Peyer's patch (tissue), 4 donors: ENCODE measurements around the gene NEMP2. TPM values are rescaled to one million over a fixed set of nuclear protein-coding genes. Genes with fewer than 3 reads are reported as not detected.

ENCODE experiments used
- DNase-seq, 3 donors: peaks; one replicate each; pipeline ENCODE4 v3.0.0-alpha.2; 2017 to 2019
- H3K27ac ChIP-seq, 4 donors: fragments of 200-600 bp; sonication (generic); one replicate each; pipeline ENCODE4 v1.5.1; 2016 to 2019
- H3K27me3 ChIP-seq, 2 donors: fragments of 200-600 bp; sonication (generic); one replicate each; pipeline ENCODE4 v1.5.1; 2019
- H3K36me3 ChIP-seq, 3 donors: fragments of 200-600 bp; sonication (generic); one replicate each; pipeline ENCODE4 v1.5.1; 2016 to 2019
- H3K4me1 ChIP-seq, 4 donors: fragments of 200-600 bp; sonication (generic); one replicate each; pipeline ENCODE4 v1.5.1; 2016 to 2019
- H3K4me3 ChIP-seq, 4 donors: fragments of 200-600 bp; sonication (generic); 1 replicate in 3 of 4; 2 replicates in 1 of 4; pipeline ENCODE4 v1.5.1; 2016 to 2019; ENCODE audit warnings: mild to moderate bottlenecking in 1 of 4
- H3K9me3 ChIP-seq, 4 donors: fragments of 200-600 bp; sonication (generic); one replicate each; pipeline ENCODE4 v1.5.1; 2016 to 2019; ENCODE audit warnings: mild to moderate bottlenecking in 1 of 4
- POLR2A ChIP-seq, 2 donors: fragments of 450-650 bp; IDR thresholded peaks; one replicate each; pipeline ENCODE4 v1.5.1; 2017; ENCODE audit warnings: antibody characterized with exemption in 2 of 2, mild to moderate bottlenecking in 2 of 2, moderate library complexity in 2 of 2
- total RNA-seq, 4 donors: library from RNA; depleted of rRNA; stranded (reverse); fragments of >200 nt; gene quantifications; one replicate each; pipeline ENCODE4 v1.1.0, GENCODE V29; 2016
- TF ChIP-seq, protein P1 (sequence below), 6 experiments: fragments of 450-650 bp in 4 of 6; fragments of 200-600 bp in 2 of 6; sonication (generic) in 1 of 6; IDR thresholded peaks; one replicate each; pipeline ENCODE4 v1.5.1; 2017 to 2019; ENCODE audit warnings: antibody characterized with exemption in 6 of 6, mild to moderate bottlenecking in 3 of 6, moderate library complexity in 1 of 6

The NEMP2 gene
- total RNA-seq, 4 donors from 2014 or later: 0.85 to 11.6 (median 1.8) TPM

DNA sequence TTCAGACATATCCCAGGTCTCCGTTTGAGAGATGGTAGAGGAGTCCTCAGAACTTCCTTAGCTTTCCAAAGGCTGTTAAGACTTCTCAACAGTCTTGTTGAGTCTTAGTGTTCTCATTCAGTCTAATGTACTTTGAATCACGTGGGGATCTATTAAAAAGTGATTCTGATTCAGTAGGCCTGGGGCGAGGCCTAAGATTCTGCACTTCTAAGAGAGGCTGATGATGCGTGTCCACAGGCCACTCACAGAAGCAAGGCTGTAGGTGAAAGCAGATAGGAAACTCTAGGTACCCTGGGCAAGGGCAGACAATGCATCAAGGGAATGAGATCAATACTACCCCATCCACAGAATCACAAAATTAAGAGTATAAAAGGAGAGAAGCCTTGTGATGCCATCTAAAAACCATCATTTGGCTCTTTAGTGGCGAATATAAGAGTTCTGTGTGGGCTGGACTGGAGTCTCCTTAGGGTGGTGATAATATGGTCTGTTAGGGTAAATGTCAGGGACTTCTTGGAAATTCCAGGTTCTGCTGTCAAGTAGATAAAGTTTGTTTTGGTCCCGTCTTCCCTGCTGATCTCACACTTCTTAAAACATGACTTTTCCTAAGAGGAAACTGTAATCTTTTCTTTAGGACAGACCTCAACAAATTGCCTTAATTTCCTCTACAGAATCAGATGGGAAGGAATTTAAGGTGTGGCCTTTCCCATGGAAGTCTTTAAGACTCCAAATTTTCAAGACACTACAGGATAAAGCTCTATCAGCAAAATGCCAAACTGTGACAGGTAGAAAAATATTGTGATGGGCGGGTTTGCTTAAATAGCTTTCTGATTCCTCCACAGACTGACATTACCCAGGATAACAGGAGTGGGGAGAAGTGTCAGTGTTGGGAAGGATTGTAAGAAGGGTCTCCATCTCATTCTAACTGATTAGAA is 45.7 kb upstream of the NEMP2 start:
- no peaks in the 10 kb centered on the region for H3K27me3 ChIP-seq
- TF ChIP-seq POLR2A (IDR thresholded peaks at IDR 0.05): no peak
- TF ChIP-seq, protein P1, sequence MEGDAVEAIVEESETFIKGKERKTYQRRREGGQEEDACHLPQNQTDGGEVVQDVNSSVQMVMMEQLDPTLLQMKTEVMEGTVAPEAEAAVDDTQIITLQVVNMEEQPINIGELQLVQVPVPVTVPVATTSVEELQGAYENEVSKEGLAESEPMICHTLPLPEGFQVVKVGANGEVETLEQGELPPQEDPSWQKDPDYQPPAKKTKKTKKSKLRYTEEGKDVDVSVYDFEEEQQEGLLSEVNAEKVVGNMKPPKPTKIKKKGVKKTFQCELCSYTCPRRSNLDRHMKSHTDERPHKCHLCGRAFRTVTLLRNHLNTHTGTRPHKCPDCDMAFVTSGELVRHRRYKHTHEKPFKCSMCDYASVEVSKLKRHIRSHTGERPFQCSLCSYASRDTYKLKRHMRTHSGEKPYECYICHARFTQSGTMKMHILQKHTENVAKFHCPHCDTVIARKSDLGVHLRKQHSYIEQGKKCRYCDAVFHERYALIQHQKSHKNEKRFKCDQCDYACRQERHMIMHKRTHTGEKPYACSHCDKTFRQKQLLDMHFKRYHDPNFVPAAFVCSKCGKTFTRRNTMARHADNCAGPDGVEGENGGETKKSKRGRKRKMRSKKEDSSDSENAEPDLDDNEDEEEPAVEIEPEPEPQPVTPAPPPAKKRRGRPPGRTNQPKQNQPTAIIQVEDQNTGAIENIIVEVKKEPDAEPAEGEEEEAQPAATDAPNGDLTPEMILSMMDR (IDR thresholded peaks at IDR 0.05): no peak
- no peak overlapping the region for H3K4me3 ChIP-seq
- no peak overlapping the region for H3K27ac ChIP-seq
- H3K4me1 ChIP-seq: peaks cover 0 to 19% (median 0%) of the 10 kb centered on the region in 4 donors
- H3K9me3 ChIP-seq: no peaks in the 10 kb centered on the region
- H3K36me3 ChIP-seq: no peaks in the 10 kb centered on the region
- DNase-seq: no peak

DNA sequence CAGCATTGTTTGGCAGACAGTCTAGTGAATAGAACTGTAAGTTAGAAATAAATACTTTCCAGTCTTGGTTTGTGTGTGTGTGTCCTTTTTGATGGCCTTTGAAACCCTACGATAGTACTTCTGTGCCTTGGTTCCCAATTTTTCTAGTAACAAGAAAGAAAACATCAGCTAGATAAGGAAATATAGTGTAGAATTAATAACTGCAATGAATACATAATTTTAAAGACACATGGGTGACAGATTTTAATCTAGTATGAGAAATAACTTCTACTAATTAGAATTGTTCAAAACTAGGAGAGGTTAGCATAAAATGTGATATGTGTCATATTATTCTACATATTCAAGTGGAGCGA is 44.5 kb upstream of the NEMP2 start:
- no peak for DNase-seq
- Histone ChIP-seq H3K36me3 (no peaks in the 10 kb centered on the region), H3K9me3 (no peaks in the 10 kb centered on the region), H3K27ac (peak overlapping the region in 3 of 4 donors; percentile 25 to 58 (median 57)), H3K27me3 (no peaks in the 10 kb centered on the region), H3K4me3 (no peak overlapping the region), H3K4me1 (peaks cover 0 to 19% (median 0%) of the 10 kb centered on the region in 4 donors)
- TF ChIP-seq, protein P1 (IDR thresholded peaks at IDR 0.05): no peak
- TF ChIP-seq POLR2A (IDR thresholded peaks at IDR 0.05): no peak

DNA sequence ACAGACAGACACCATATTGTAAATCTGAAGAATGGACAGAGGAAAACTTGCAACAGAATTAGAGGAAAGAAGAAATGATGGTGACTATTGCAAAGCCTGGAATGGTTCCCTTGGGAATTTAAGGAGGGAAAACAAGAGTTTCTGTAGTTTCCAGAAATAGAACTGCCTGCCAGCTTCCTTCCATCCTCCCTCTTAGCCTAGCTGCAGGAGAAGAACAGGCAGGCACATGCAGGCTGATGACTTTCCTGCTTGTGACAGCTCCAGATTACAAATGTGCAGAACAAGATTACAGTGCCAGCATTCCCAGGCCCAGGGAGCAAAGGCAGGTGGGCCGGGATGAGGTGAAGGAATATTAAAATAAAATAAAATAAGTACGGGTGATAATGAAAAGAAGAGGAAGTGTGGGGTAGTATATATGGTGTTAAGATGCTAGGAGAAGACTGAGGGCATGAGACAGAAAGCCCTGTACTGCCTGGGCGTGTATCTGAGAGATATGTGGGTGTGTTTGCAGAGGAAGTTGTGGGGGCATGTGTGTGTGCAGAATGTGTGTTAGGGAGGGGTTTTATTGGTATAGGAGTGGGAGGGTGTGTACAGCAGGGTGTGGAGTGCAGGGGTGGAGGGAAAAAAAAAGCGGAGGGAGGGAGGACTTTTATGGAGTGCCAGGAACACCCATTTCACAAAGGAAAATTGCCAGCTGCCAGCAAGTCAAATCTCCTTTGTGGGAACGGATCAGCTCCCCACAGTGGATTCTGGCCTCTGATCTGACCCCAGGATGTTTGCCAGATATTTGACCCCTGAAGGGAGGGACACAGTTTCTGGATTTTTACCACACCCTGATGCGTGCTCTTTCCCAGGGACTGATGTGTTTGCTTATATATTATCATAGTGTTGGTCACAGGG is 43.9 kb upstream of the NEMP2 start:
- TF ChIP-seq, protein P1 (IDR thresholded peaks at IDR 0.05): no peak
- peak in 1 of 2 donors; percentile 8 for TF ChIP-seq POLR2A (IDR thresholded peaks at IDR 0.05)
- H3K4me3 ChIP-seq: no peak overlapping the region

DNA sequence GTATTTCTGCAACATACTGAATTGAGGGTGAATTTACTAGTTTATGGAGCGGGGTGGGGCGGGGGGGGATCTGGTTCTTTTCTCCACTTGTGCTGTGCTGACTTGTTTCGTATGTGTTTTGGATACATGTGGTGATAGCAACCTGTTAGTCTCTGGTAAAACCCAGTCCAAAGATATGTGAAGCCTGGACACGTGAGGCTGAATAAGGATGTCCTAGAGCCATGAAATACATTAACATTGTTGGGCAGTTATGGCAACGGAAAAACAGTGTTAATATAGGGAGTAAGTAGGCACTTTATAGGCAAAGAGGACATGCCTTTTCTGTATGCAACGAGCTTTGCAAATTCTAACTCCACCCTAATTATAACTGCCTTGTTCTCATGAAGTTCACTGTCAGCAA is 42.1 kb upstream of the NEMP2 start:
- peak overlapping the region in 1 of 4 donors; percentile 69 for H3K27ac ChIP-seq
- no peaks in the 10 kb centered on the region for H3K36me3 ChIP-seq
- H3K9me3 ChIP-seq: no peaks in the 10 kb centered on the region
- H3K27me3 ChIP-seq: no peaks in the 10 kb centered on the region
- H3K4me3 ChIP-seq: no peak overlapping the region
- TF ChIP-seq, protein P1 (IDR thresholded peaks at IDR 0.05): no peak
- no peak for TF ChIP-seq POLR2A (IDR thresholded peaks at IDR 0.05)
- no peak for DNase-seq
- H3K4me1 ChIP-seq: peaks cover 0 to 19% (median 0%) of the 10 kb centered on the region in 4 donors

More for the DNA sequence above, 43.9 kb upstream of the NEMP2 start:
- H3K27ac ChIP-seq: peak overlapping the region in 2 of 4 donors; percentile 57 to 69
- peak in 2 of 3 donors; percentile 70 for DNase-seq
- no peaks in the 10 kb centered on the region for H3K9me3 ChIP-seq
- H3K4me1 ChIP-seq: peaks cover 0 to 19% (median 0%) of the 10 kb centered on the region in 4 donors
- no peaks in the 10 kb centered on the region for H3K27me3 ChIP-seq
- H3K36me3 ChIP-seq: no peaks in the 10 kb centered on the region

DNA sequence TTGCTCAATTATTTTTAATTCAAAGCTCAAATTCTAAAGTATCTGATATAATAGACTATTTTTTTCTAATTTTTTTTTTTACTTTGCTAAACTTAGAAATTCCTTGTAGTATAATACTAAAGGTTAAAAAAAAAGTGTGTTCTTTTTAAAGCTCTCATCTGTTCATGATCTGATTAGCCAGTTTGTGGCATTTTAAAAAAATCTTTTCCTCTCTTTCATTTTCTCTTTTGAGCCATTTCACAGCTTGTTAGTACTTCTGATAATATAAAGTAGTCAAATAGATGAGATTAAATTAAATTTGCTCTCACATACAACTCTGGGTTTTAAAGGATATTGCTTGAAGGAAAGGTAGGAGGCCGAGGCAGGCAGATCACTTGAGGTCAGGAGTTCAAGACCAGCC is 40.7 kb upstream of the NEMP2 start:
- no peaks in the 10 kb centered on the region for H3K9me3 ChIP-seq
- H3K4me3 ChIP-seq: no peak overlapping the region
- DNase-seq: no peak
- no peak overlapping the region for H3K27ac ChIP-seq
- peaks cover 0 to 19% (median 0%) of the 10 kb centered on the region in 4 donors for H3K4me1 ChIP-seq
- H3K36me3 ChIP-seq: no peaks in the 10 kb centered on the region
- TF ChIP-seq, protein P1 (IDR thresholded peaks at IDR 0.05): no peak
- TF ChIP-seq POLR2A (IDR thresholded peaks at IDR 0.05): no peak
- H3K27me3 ChIP-seq: no peaks in the 10 kb centered on the region
